Right atrium auricular region (tissue), 2 donors: ENCODE results near the gene ZNF317. TPM values are rescaled to one million over a fixed set of nuclear protein-coding genes. Genes with fewer than 3 reads are reported as not detected.

ENCODE experiments used
- DNase-seq: peaks from one replicate; pipeline ENCODE4 v3.0.0-alpha.2; 2019; ENCODE audit warnings: low spot score
- H3K27ac ChIP-seq, 2 donors: fragments of 200-600 bp; sonication (generic); 1 replicate in 1 of 2; 2 replicates in 1 of 2; pipeline ENCODE4 v1.5.1; 2016 to 2019
- H3K27me3 ChIP-seq, 2 donors: fragments of 200-600 bp; sonication (generic); one replicate each; pipeline versions ENCODE4 v1.5.1 to v1.6.0; 2017 to 2019
- H3K36me3 ChIP-seq: fragments of 200-600 bp; sonication (generic); one replicate; pipeline ENCODE4 v1.5.1; 2016
- H3K4me1 ChIP-seq, 2 donors: fragments of 200-600 bp; sonication (generic); one replicate each; pipeline versions ENCODE4 v1.5.1 to v1.6.0; 2017 to 2019
- H3K4me3 ChIP-seq, 2 donors: fragments of 200-600 bp; sonication (generic); 1 replicate in 1 of 2; 2 replicates in 1 of 2; pipeline ENCODE4 v1.5.1; 2017 to 2019; ENCODE audit warnings: mild to moderate bottlenecking in 1 of 2, moderate library complexity in 1 of 2
- H3K9me3 ChIP-seq, 2 donors: fragments of 200-600 bp; sonication (generic); one replicate each; pipeline ENCODE4 v1.5.1; 2019
- total RNA-seq, 2 donors: library from RNA; depleted of rRNA; stranded (reverse); fragments of >200 nt; gene quantifications; one replicate each; pipeline ENCODE4 v1.1.0, GENCODE V29; 2016
- TF ChIP-seq, protein P1 (sequence below), 2 donors: fragments of 200-600 bp; sonication (generic); IDR thresholded peaks; one replicate each; pipeline ENCODE4 v1.5.1; 2019; ENCODE audit warnings: antibody characterized with exemption in 2 of 2

ZNF317 gene
- total RNA-seq: 10 to 100 TPM in 1 of 2 donors, 1 to 10 TPM in 1; 8.9 to 15.8 TPM

DNA sequence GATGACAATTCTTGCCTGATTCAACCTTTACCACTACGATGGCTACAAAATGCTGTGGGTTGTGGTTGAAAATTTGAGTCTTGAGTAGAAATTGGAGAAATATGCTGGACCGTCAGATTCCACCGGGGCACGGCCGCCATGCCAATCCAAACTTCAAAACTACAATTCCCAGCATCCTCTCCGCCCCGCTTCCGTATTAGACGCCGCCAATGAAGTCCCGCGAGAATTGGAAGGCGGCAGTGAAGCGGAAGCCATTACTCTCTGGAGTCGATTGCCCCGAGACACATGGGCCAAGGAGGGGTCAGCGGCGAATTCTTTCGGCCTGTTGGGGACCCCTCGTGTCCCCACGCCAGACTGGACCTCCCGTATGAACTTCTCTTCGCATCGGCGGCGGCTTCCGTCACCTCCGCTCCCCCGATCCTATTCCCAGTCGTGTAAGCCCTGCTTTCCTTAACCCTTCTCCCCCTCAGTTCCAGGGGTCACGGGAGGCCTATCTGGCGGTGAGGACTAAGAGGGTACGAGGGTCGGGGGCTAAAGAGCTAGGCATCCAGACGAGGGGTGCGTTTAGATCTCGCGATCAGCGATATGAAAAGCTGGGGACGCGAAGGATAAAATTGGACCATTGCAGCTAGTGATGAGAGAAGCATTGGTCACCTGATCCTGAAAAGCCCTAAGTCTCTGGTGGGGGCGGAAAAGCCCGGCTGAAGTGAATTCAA lies at the start of gene ZNF317:
Gene ZNF317 (plus strand): TSS at position 239 of the 716 bp plus-strand sequence. CDS start 15,620 bp downstream, outside the sequence.
- no peaks in the 10 kb centered on the region for H3K36me3 ChIP-seq
- H3K9me3 ChIP-seq: peaks cover 0 to 13% of the 10 kb centered on the region in 2 donors
- no peaks in the 10 kb centered on the region for H3K27me3 ChIP-seq
- TF ChIP-seq, protein P1, sequence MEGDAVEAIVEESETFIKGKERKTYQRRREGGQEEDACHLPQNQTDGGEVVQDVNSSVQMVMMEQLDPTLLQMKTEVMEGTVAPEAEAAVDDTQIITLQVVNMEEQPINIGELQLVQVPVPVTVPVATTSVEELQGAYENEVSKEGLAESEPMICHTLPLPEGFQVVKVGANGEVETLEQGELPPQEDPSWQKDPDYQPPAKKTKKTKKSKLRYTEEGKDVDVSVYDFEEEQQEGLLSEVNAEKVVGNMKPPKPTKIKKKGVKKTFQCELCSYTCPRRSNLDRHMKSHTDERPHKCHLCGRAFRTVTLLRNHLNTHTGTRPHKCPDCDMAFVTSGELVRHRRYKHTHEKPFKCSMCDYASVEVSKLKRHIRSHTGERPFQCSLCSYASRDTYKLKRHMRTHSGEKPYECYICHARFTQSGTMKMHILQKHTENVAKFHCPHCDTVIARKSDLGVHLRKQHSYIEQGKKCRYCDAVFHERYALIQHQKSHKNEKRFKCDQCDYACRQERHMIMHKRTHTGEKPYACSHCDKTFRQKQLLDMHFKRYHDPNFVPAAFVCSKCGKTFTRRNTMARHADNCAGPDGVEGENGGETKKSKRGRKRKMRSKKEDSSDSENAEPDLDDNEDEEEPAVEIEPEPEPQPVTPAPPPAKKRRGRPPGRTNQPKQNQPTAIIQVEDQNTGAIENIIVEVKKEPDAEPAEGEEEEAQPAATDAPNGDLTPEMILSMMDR (IDR thresholded peaks at IDR 0.05): no peak
- H3K4me3 ChIP-seq: peak within 1 kb of the TSS; percentile 75 to 89
- peaks cover 0 to 20% of the 10 kb centered on the region in 2 donors for H3K4me1 ChIP-seq
- peak within 1 kb of the TSS; percentile 85 to 97 for H3K27ac ChIP-seq
- peak; percentile 94 for DNase-seq

DNA sequence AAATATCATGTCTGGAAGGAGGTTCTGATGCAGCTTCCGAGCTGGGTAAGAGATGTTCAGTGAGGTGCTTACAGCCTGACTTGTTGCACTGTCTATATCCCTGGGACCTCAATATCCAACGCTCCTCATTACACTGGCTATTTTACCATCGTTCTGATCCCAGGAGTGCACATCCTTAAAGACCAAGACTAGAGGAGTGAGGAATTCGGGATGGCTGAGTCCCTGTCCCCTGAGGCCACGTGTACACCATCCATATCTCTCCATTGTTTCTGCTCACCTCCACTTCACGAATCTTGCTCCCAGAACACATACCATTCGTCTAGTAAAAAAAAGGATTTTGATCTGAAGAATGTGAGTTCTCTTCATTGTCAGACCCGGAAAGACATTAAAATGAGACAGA lies 32.8 kb upstream of the ZNF317 start, which contains the start of gene OR7G2:
Gene OR7G2 (minus strand): TSS at position 101 of the 400 bp plus-strand sequence. CDS start 4,232 bp downstream, outside the sequence.
- TF ChIP-seq, protein P1 (IDR thresholded peaks at IDR 0.05): no peak
- no peaks in the 10 kb centered on the region for H3K9me3 ChIP-seq
- H3K27me3 ChIP-seq: no peaks in the 10 kb centered on the region
- H3K4me3 ChIP-seq: no peak within 1 kb of the TSS
- H3K27ac ChIP-seq: no peak within 1 kb of the TSS
- DNase-seq: no peak
- no peaks in the 10 kb centered on the region for H3K4me1 ChIP-seq
- no peaks in the 10 kb centered on the region for H3K36me3 ChIP-seq

DNA sequence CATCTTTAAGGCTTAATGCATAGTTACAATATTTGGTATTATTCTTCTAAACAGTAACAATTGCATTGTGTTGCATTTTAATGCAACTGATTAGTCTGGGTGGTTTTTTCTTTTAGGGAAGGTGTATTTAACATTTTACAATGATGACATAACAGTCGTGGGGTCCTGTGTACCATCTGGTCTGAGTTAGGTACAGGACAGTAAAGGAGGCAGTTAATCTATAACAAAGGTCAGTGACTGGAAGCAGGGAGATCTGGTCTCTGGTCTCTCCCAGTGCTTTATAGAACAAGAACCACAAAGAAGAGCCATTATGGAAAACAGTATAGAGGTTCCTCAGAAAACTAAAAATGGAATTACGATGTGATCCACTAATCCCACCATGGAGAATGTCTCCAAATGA lies 30.2 kb upstream of the ZNF317 start:
- no peaks in the 10 kb centered on the region for H3K27me3 ChIP-seq
- TF ChIP-seq, protein P1 (IDR thresholded peaks at IDR 0.05): no peak
- H3K36me3 ChIP-seq: no peaks in the 10 kb centered on the region
- H3K27ac ChIP-seq: no peak overlapping the region
- no peaks in the 10 kb centered on the region for H3K9me3 ChIP-seq
- no peak for DNase-seq
- H3K4me3 ChIP-seq: no peak overlapping the region
- no peaks in the 10 kb centered on the region for H3K4me1 ChIP-seq

DNA sequence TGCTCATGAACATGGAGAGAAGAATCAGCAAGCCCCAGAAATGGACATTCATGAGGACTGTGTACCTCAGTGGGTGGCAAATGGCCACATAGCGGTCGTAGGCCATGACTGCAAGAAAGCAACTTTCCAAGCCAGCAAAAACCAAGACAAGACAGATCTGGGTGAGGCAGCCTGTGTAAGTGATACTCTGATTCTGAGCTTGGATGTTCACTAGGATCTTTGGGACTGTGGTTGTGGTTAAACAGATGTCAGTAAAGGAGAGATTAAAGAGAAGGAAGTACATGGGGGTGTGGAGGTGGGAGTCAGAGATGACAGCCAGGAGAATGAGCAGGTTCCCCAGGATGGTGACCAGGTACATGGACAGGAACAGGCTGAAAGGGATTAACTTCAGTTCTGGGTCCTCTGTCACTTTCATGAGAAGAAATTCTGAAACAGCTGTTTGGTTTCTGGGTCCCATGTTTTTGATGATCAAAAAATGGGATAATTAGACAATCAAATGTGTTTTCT lies 24.8 kb upstream of the ZNF317 start, which contains the start of gene OR7G1:
Gene OR7G1 (minus strand): TSS at position 457 of the 507 bp plus-strand sequence. CDS start 0 bp downstream, at position 457.
- TF ChIP-seq, protein P1 (IDR thresholded peaks at IDR 0.05): no peak
- Histone ChIP-seq H3K27ac (no peak within 1 kb of the TSS), H3K36me3 (no peaks in the 10 kb centered on the region), H3K4me3 (no peak within 1 kb of the TSS), H3K27me3 (no peaks in the 10 kb centered on the region), H3K4me1 (no peaks in the 10 kb centered on the region), H3K9me3 (no peaks in the 10 kb centered on the region)
- no peak for DNase-seq

DNA sequence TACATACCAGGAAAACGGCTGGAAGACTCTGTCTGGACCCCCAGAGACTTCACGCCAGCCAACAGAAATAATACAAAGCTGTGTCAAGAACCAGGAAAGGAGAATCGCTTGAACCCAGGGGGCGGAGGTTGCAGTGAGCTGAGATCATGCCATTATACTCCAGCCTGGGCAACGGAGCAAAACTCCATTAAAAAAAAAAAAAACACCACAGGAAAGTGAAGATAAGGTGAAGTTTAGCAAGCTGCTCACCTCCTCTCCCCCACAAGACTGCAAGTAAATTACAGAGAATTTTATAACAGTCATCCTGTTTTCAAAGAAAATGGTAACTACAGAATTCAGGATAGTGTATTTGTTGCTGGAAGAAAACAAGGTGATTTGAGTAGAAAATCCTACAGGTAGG lies 23.6 kb upstream of the ZNF317 start:
- TF ChIP-seq, protein P1 (IDR thresholded peaks at IDR 0.05): no peak
- Histone ChIP-seq H3K4me3 (no peak overlapping the region), H3K27ac (no peak overlapping the region), H3K36me3 (no peaks in the 10 kb centered on the region), H3K27me3 (no peaks in the 10 kb centered on the region), H3K4me1 (no peaks in the 10 kb centered on the region), H3K9me3 (no peaks in the 10 kb centered on the region)
- no peak for DNase-seq
